ENCODE results near the gene ANKRD23.
"Not testable (repeated sequence)": the region's sequence is repeated elsewhere in the genome, so short reads cannot be mapped to it uniquely, and the experiment has no call there.

Gene ANKRD23

DNA sequence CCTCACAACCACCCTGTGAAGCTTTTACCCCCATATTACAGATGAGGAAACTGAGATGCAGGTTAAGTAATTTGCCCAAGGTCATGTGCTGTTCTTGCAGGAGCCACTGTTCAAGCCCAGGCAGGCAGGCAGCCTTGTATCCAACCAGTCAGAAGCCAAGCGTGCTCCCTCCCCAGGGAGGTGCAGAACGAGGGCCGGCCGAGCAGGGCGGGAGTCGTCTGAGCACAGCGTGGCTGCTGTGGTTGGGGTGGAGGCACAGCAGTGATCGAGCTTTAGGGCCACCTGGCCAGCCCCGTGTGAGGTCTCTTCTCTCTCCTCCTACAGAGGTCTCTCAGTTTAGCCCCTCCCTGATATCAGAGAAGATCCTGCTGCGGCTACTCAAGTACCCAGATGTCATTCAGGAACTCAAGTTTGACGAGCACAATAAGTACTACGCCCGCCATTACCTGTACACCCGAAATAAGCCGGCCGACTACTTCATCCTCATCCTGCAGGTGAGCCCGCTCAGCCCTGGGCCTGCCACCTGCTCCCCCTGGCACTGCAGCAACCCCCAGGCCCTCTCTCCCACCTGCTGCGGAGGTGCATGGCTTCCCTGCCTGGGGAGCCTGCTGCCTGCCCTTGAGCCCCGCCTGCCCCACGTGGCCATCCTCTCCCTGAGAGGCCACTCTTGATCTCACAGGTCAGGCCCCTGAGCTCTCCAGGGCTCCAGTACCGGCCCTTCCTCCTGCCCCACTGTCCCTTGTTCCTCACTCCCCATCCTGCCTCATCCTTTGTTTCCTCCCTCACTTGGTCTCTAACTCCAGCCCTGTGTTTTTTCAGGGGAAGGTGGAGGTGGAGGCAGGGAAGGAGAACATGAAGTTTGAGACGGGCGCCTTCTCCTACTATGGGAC lies 44.8 kb downstream of the ANKRD23 start:
- DNase-seq (ENCODE audit: low read depth), result no peak

DNA sequence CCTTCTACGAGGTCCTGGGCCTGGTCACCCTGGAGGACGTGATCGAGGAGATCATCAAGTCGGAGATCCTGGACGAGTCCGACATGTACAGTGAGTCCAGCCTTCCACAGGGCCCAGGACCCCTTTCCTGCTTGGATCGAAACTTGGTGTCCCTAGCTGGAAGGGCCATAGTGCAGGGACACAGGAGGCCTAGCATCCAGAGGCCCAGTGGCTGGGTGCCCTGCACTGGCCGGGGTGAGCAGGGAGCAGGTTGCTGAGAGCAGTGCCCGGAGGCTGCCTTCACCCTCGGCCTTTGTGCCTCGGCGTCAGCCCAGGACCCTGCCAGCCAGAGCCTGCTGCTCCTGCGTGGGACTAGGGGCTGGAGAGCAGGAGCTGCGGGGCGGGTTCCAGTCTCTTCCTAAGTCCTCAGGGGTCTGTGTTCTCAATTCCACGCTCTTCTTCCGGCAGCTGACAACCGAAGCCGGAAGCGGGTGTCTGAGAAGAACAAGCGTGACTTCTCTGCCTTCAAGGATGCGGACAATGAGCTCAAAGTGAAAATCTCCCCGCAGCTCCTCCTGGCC lies 46.7 kb downstream of the ANKRD23 start:
- no peak for DNase-seq (ENCODE audit: low read depth)

DNA sequence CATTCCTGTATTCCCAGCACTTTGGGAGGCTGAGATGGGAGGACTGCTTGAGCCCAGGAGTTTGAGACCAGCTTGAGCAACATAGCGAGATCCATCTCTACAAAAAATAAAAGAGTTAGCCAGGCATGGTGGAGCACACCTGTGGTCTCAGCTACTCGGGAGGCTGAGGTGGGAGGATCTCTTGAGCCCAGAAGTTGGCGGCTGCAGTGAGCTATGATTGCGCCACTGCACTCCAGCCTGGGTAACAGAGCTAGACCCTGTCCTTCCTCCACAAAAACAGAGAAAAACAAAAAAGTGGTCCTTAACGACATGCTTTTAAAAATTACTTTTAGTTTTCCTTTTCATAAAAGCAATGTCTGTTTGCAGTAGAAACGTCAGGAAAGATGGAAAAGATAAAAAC lies 47.3 kb downstream of the ANKRD23 start:
- not testable (repeated sequence) for DNase-seq (ENCODE audit: low read depth)

DNA sequence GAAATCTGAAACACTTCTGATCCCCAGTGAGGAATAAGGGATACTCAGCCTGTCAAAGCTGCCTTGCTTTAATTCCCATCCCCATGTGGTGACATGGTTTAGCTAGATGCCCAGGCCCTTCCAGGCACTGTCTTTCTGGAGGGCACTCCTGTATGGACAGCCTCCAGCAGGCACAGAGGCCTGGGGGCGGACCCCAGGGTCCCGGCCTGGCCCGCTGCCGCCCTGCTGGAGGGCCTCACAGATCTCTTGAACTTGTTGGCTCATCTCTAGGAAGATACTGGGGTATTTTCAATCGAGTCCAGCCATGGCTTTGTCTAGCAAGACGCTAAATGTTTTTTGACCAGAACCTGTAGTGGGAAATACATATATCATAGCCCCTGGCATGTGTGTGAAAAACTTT lies 48.7 kb downstream of the ANKRD23 start:
- DNase-seq (ENCODE audit: low read depth), result no peak

DNA sequence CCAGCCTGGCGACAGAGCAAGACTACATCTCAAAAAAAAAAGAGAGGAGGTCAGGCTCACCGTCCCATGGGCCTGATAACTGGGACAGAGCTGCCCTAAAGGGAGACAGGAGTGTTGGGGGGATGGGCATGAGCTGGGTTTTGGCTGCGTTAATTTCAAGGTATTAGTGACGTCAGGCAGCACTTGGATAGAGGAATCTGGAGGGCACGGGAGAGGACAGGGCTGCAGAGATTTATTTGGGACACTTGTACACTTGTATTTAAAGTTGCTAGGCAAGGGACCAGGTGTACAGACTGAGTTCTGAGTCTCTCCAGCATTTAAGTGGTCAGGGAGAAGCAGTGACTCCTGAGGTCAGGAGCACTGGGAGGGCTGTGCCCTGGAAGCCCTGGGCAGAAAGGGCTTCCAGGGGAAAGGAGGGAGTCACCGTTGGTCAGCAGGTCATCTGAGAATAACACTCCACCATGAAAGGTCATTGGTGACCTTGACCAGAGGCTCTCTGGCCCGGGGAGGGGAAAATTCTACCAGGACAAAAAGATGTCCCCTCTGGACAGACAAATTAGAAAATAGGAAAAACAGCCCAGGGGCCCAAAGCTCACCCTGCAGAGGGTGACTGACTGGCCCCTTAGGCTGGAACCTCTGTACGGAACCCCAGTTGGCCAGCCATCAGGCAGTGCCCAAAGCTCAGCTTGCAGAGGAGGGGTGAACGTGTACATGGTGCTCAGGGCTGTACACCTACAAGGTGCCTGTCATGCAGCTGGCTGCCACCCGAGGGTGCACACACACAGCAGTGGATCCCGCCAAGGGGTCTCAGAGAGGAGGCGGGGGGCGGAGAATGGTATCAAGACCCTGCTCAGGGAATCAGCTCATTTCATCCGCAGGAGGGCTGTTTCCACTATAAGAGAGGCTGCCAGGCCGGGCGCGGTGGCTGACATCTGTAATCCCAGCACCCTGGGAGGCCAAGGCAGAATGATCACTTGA lies 50.8 kb downstream of the ANKRD23 start:
- no peak for DNase-seq (ENCODE audit: low read depth)

DNA sequence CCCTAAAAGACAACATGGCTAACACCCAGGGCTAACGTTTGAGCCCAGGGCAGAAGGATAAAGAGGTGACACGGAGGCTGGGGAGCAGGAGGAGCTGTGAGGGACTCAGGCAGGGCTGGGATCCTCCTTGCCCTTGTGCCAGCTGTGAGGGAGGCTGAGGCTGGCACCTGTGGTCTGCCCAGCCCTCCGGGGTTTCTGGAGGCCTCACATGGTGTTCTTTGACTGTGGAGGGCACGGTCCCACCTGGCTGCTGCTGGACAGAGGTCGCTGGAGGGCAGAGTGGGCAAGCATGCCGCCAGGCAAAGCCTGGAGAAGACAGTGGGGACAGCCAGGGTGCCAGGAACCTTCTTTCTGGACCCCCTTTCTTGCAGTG lies 54.6 kb downstream of the ANKRD23 start:
- DNase-seq (ENCODE audit: low read depth), result no peak

DNA sequence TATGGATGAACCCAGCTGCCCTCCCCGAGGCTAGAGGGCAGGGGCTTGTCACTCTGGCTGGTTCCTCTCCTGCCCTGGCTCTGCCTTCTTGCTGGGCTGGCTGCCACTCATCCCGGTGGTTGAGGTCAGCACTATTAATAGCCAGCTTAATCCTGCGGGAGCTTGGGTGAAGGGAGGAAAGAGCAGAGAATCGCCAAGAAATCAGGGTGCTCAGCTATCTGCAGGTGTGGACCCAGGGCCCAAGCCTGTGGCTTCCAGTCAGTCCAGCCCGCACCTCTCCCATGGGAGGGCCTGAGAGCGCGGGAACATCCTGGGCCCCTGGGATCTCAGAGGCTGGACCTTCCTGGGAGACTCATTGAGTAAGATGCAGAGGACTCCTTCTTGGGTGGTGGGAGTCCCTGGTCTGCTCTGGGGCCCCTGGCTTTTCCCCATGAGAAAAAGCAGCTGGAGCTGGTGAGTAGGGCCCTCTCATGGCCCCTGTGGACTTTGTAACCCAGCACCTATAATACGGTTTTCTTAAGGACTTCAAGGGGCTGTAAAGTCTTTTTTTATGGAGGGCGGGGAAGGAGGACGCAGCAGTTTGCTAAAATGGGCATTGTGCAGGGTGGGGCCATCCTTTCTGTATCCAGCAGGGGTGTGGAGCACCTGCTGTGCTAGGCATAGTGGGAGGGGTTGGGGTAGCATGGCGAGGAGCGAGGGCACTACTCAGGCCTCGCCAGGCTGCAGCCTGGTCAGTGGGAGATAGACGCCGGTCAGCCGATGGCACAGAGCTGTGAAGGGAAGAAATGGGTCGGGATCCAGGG lies 55.2 kb downstream of the ANKRD23 start:
- no peak for DNase-seq (ENCODE audit: low read depth)
